Neutrophil (primary cell): ENCODE measurements around the gene ZSCAN21.

Source experiments
- H3K27ac ChIP-seq: fragments of 200-600 bp; sonication (generic); 2 replicates; pipeline ENCODE4 v1.5.1; 2016; ENCODE audit warnings: mild to moderate bottlenecking, moderate library complexity
- H3K27me3 ChIP-seq: fragments of 200-600 bp; sonication (generic); 2 replicates; pipeline ENCODE4 v1.6.0; 2016; ENCODE audit warnings: mild to moderate bottlenecking
- H3K36me3 ChIP-seq: fragments of 200-600 bp; sonication (generic); 2 replicates; pipeline ENCODE4 v1.5.1; 2017
- H3K4me1 ChIP-seq, 2 experiments: fragments of 200-600 bp in 1 of 2; sonication (generic) in 1 of 2; 1 replicate in 1 of 2; 2 replicates in 1 of 2; pipeline versions ENCODE4 v1.5.1 to v1.6.1; 2013 to 2016; ENCODE audit warnings: low read depth in 1 of 2, low read length in 1 of 2, mild to moderate bottlenecking in 1 of 2, moderate library complexity in 1 of 2; ENCODE audit not compliant: control insufficient read depth in 1 of 2, insufficient read depth in 1 of 2
- H3K4me3 ChIP-seq, 2 experiments: fragments of 200-600 bp in 1 of 2; sonication (generic) in 1 of 2; 1 replicate in 1 of 2; 2 replicates in 1 of 2; pipeline ENCODE4 v1.5.1; 2013 to 2016; ENCODE audit warnings: low read depth in 1 of 2, low read length in 1 of 2, mild to moderate bottlenecking in 1 of 2, moderate library complexity in 1 of 2
- H3K9me3 ChIP-seq: fragments of 200-600 bp; sonication (generic); 2 replicates; pipeline ENCODE4 v1.5.1; 2016
- TF ChIP-seq, protein P1 (sequence below): fragments of 200-600 bp; sonication (generic); IDR thresholded peaks from 2 replicates; pipeline ENCODE4 v1.5.1; 2016; ENCODE audit warnings: antibody characterized with exemption

ZSCAN21 gene

DNA sequence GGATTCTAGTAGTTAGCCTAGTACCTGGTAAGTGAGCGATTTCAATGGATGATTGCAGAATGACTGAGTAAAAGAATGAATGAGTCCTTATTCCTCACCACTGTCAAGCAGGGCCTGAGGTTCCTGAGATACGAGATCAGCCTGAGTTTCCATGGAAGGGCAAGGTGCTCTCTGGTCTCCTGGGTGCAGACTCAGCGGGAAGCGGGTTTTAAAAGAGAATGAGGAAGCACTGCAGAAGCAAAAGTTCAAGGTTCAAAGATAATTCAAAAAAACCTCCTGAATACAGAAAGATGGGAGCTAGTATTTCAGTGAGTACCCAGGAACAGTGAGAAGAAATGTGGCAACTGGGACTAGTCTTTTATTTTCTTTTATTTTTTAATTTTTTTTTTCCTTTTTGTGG, 27.6 kb downstream of the ZSCAN21 start:
- peaks cover 52% of the 10 kb centered on the region for H3K36me3 ChIP-seq
- peaks cover 7% of the 10 kb centered on the region for H3K9me3 ChIP-seq
- H3K4me3 ChIP-seq, result no peak overlapping the region
- no peaks in the 10 kb centered on the region for H3K27me3 ChIP-seq
- H3K4me1 ChIP-seq, result peaks cover 9 to 12% of the 10 kb centered on the region in 2 experiments
- TF ChIP-seq, protein P1, sequence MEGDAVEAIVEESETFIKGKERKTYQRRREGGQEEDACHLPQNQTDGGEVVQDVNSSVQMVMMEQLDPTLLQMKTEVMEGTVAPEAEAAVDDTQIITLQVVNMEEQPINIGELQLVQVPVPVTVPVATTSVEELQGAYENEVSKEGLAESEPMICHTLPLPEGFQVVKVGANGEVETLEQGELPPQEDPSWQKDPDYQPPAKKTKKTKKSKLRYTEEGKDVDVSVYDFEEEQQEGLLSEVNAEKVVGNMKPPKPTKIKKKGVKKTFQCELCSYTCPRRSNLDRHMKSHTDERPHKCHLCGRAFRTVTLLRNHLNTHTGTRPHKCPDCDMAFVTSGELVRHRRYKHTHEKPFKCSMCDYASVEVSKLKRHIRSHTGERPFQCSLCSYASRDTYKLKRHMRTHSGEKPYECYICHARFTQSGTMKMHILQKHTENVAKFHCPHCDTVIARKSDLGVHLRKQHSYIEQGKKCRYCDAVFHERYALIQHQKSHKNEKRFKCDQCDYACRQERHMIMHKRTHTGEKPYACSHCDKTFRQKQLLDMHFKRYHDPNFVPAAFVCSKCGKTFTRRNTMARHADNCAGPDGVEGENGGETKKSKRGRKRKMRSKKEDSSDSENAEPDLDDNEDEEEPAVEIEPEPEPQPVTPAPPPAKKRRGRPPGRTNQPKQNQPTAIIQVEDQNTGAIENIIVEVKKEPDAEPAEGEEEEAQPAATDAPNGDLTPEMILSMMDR, result no peak
- H3K27ac ChIP-seq, result no peak overlapping the region

DNA sequence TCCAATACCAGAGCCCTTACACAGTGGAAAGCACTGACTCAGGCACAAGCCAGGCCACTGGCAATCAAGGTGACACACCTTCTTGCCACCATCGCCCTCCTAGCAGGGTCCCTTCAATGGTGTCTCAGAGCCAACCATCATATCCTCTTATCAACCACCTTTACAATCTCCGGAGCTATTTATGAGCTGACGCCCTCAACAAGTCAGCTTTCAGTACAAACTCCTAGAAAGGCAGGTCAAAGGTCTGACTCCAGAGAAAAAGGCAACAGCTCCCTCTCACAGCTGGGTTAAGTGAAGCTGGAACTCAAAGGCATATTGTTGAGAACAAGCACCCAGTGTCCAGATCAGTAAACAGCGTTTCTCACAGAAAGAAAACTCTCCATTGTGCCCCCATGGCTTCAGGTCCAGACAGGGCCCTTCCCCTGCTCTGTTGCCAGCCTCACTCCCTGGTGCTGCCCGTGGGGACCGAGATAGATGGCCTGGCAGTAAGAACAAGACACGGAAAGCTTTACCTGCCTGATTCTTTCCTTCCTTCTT, 29.5 kb downstream of the ZSCAN21 start:
- Histone ChIP-seq H3K4me3 (no peak overlapping the region), H3K27me3 (no peaks in the 10 kb centered on the region), H3K27ac (no peak overlapping the region), H3K4me1 (peaks cover 21 to 23% of the 10 kb centered on the region in 2 experiments), H3K36me3 (peaks cover 33% of the 10 kb centered on the region), H3K9me3 (no peaks in the 10 kb centered on the region)
- TF ChIP-seq, protein P1, result no peak

GRCh38 chr7:100080907-100081534, 31.4 kb downstream of the ZSCAN21 start:
- peak overlapping the region; percentile 94 for H3K27ac ChIP-seq
- peak overlapping the region; percentile 76 to 80 for H3K4me3 ChIP-seq
- TF ChIP-seq, protein P1, result no peak
- H3K9me3 ChIP-seq, result no peaks in the 10 kb centered on the region
- H3K4me1 ChIP-seq, result peaks cover 27 to 30% of the 10 kb centered on the region in 2 experiments
- H3K36me3 ChIP-seq, result peaks cover 16% of the 10 kb centered on the region
- no peaks in the 10 kb centered on the region for H3K27me3 ChIP-seq

- no peaks in the 10 kb centered on the region for H3K9me3 ChIP-seq
- no peaks in the 10 kb centered on the region for H3K27me3 ChIP-seq
- peak within 1 kb of the TSS; percentile 94 for H3K27ac ChIP-seq
- H3K4me1 ChIP-seq, result peaks cover 32 to 36% of the 10 kb centered on the region in 2 experiments
- TF ChIP-seq, protein P1, result peak; percentile 94
- H3K36me3 ChIP-seq, result peaks cover 11% of the 10 kb centered on the region
- H3K4me3 ChIP-seq, result peak within 1 kb of the TSS; percentile 76 to 80
Measured at GRCh38 chr7:100081535-100082102, 32.0 kb downstream of the ZSCAN21 start, which contains the start of gene ZNF3. ZNF3 (minus strand) TSS chr7:100081723; CDS start chr7:100077357, 4,366 bp downstream.

GRCh38 chr7:100082978-100083377, 33.4 kb downstream of the ZSCAN21 start:
- H3K4me1 ChIP-seq, result peaks cover 35 to 38% of the 10 kb centered on the region in 2 experiments
- TF ChIP-seq, protein P1, result no peak
- H3K9me3 ChIP-seq, result no peaks in the 10 kb centered on the region
- H3K27me3 ChIP-seq, result no peaks in the 10 kb centered on the region
- peak overlapping the region; percentile 76 to 80 for H3K4me3 ChIP-seq
- H3K36me3 ChIP-seq, result peaks cover 5% of the 10 kb centered on the region
- peak overlapping the region; percentile 94 for H3K27ac ChIP-seq
